ENCODE measurements around the gene SMARCC1.

- TF ChIP-seq ATF3 (IDR thresholded peaks at IDR 0.05) (no peak), CTCF (IDR thresholded peaks at IDR 0.05 in 2 of 3, conservative IDR thresholded peaks at IDR 0.05 in 1 of 3; ENCODE audit: borderline replicate concordance in 1 of 3, insufficient read depth in 1 of 3, low read depth in 2 of 3, low read length in 2 of 3) (no peak), RAD21 (IDR thresholded peaks at IDR 0.05; ENCODE audit: low read depth) (no peak), TCF7L2 (IDR thresholded peaks at IDR 0.05; ENCODE audit: borderline replicate concordance, extremely low read depth, insufficient read depth, insufficient read length) (no peak), SP1 (IDR thresholded peaks at IDR 0.05; ENCODE audit: low read depth) (no peak)
Measured at GRCh38 chr3:47652142-47652541, 129.6 kb downstream of the SMARCC1 start.
